PFSK-1 (cell line): ENCODE measurements around the gene FGFR2.

Source experiments
- FOXP2 ChIP-seq: optimal IDR thresholded peaks from 2 replicates; pipeline ENCODE3; 2011; ENCODE audit warnings: borderline replicate concordance, control low read depth, inconsistent platforms; ENCODE audit not compliant: insufficient read depth; ENCODE audit errors: extremely low read length, extremely low read depth
- POLR2AphosphoS5 ChIP-seq: IDR thresholded peaks from 2 replicates; pipeline ENCODE4 v1.6.1; 2012; ENCODE audit warnings: low read depth, mild to moderate bottlenecking, control low read depth, low read length, moderate library complexity
- REST ChIP-seq, 2 experiments: IDR thresholded peaks; 2 replicates each; pipeline versions ENCODE4 v1.6.1 to v1.8.0; 2011 to 2012; ENCODE audit warnings: low read depth in 2 of 2, low read length in 2 of 2, control low read depth in 1 of 2, inconsistent platforms in 1 of 2, mild to moderate bottlenecking in 1 of 2, moderate library complexity in 1 of 2; ENCODE audit not compliant: insufficient read depth in 1 of 2
- SIN3A ChIP-seq: IDR thresholded peaks from 2 replicates; pipeline ENCODE4 v1.6.1; 2012; ENCODE audit warnings: mild to moderate bottlenecking, low read length, moderate library complexity, borderline replicate concordance; ENCODE audit not compliant: insufficient read depth
- TAF1 ChIP-seq: IDR thresholded peaks from 2 replicates; pipeline ENCODE4 v1.6.1; 2012; ENCODE audit warnings: low read length, control low read depth, borderline replicate concordance; ENCODE audit not compliant: insufficient read depth

FGFR2 gene

GRCh38 chr10:121591186-121591585, 7.1 kb downstream of the FGFR2 start:
- TF ChIP-seq POLR2AphosphoS5 (no peak), SIN3A (no peak)

GRCh38 chr10:121590772-121591171, 7.5 kb downstream of the FGFR2 start:
- TF ChIP-seq SIN3A = no peak
- no peak for TF ChIP-seq TAF1
- no peak for TF ChIP-seq POLR2AphosphoS5
- no peak for TF ChIP-seq REST (IDR thresholded peaks at IDR 0.05; ENCODE audit: insufficient read depth in 1 of 2, low read depth in 2 of 2, low read length in 2 of 2)
- no peak for TF ChIP-seq FOXP2

- TF ChIP-seq SIN3A = no peak
- no peak for TF ChIP-seq REST (IDR thresholded peaks at IDR 0.05; ENCODE audit: insufficient read depth in 1 of 2, low read depth in 2 of 2, low read length in 2 of 2)
- TF ChIP-seq POLR2AphosphoS5 = no peak
- no peak for TF ChIP-seq TAF1
- TF ChIP-seq FOXP2 = no peak
These were observed 8.7 kb downstream of the FGFR2 start for GRCh38 chr10:121589553-121589952.

- TF ChIP-seq FOXP2 (no peak), POLR2AphosphoS5 (no peak), REST (IDR thresholded peaks at IDR 0.05; ENCODE audit: insufficient read depth in 1 of 2, low read depth in 2 of 2, low read length in 2 of 2) (no peak)
These were observed 14.4 kb downstream of the FGFR2 start for GRCh38 chr10:121583857-121584256.

- TF ChIP-seq REST (IDR thresholded peaks at IDR 0.05; ENCODE audit: insufficient read depth in 1 of 2, low read depth in 2 of 2, low read length in 2 of 2) (no peak), FOXP2 (no peak), POLR2AphosphoS5 (no peak), SIN3A (no peak), TAF1 (no peak)
These were observed 15.0 kb downstream of the FGFR2 start for GRCh38 chr10:121583258-121583657.
